CD4-positive, alpha-beta memory T cell (primary cell): Measurements from ENCODE around the gene SHC2. TPM values are rescaled to one million over a fixed set of nuclear protein-coding genes. Genes with fewer than 3 reads are reported as not detected.

ENCODE experiments used
- CTCF ChIA-PET: fragments of 350-600 bp; sonication (Branson Sonifier 250); formaldehyde crosslinking; loops from one replicate; lab custom pipeline; 2021; ENCODE audit warnings: inconsistent platforms; ENCODE audit not compliant: partially characterized antibody; lab: Charles Lee
- POLR2A ChIA-PET: fragments of 350-600 bp; sonication (Branson Sonifier 250); formaldehyde crosslinking; loops from one replicate; lab custom pipeline; 2021; ENCODE audit not compliant: partially characterized antibody; lab: Charles Lee
- DNase-seq, 5 donors: peaks; one replicate each; pipeline versions ENCODE4 v3.0.0 to v3.0.0-alpha.2; 2020 to 2022; ENCODE audit warnings: mixed read lengths in 1 of 5
- H3K27ac ChIP-seq: one replicate; pipeline ENCODE4 v1.7.0; 2013; ENCODE audit warnings: low read depth, low read length
- H3K27me3 ChIP-seq: 2 replicates; pipeline ENCODE4 v1.7.0; 2013; ENCODE audit warnings: mild to moderate bottlenecking, low read length, moderate library complexity; ENCODE audit not compliant: insufficient read depth
- H3K36me3 ChIP-seq: 2 replicates; pipeline ENCODE4 v1.7.0; 2013; ENCODE audit warnings: mild to moderate bottlenecking, low read length, moderate library complexity; ENCODE audit not compliant: insufficient read depth
- H3K4me1 ChIP-seq: 2 replicates; pipeline ENCODE4 v1.7.0; 2013; ENCODE audit warnings: mild to moderate bottlenecking, low read length, moderate library complexity; ENCODE audit not compliant: insufficient read depth
- H3K4me3 ChIP-seq, 2 donors: one replicate each; pipeline ENCODE4 v1.7.0; 2013; ENCODE audit warnings: low read length in 2 of 2, mild to moderate bottlenecking in 1 of 2
- H3K9me3 ChIP-seq, 2 donors: one replicate each; pipeline ENCODE4 v1.7.0; 2013; ENCODE audit warnings: low read length in 2 of 2, control low read depth in 1 of 2; ENCODE audit not compliant: control insufficient read depth in 1 of 2
- H3K27ac Mint-ChIP-seq, 7 donors: one replicate each; pipeline ENCODE4 v1.8.0; 2020 to 2021; ENCODE audit warnings: mixed read lengths in 7 of 7, mild to moderate bottlenecking in 6 of 7, inconsistent platforms in 3 of 7, moderate library complexity in 3 of 7
- H3K27me3 Mint-ChIP-seq, 2 donors: one replicate each; pipeline ENCODE4 v1.8.0; 2020 to 2021; ENCODE audit warnings: mixed read lengths in 2 of 2
- H3K36me3 Mint-ChIP-seq, 2 donors: one replicate each; pipeline ENCODE4 v1.8.0; 2020 to 2021; ENCODE audit warnings: mixed read lengths in 2 of 2, inconsistent platforms in 1 of 2, mild to moderate bottlenecking in 1 of 2
- H3K4me1 Mint-ChIP-seq, 4 donors: one replicate each; pipeline ENCODE4 v1.8.0; 2020 to 2021; ENCODE audit warnings: mixed read lengths in 4 of 4, mild to moderate bottlenecking in 1 of 4
- H3K4me3 Mint-ChIP-seq, 8 donors: one replicate each; pipeline ENCODE4 v1.8.0; 2020 to 2021; ENCODE audit warnings: mixed read lengths in 8 of 8, mild to moderate bottlenecking in 7 of 8, moderate library complexity in 6 of 8, inconsistent platforms in 3 of 8
- H3K9me3 Mint-ChIP-seq, 8 donors: one replicate each; pipeline ENCODE4 v1.8.0; 2020 to 2021; ENCODE audit warnings: mixed read lengths in 8 of 8, mild to moderate bottlenecking in 5 of 8, inconsistent platforms in 3 of 8, moderate library complexity in 1 of 8
- intact Hi-C: fragments of 100-400 bp; cut with micrococcal nuclease; formaldehyde crosslinking; loops from one replicate; pipeline ENCODE4 v1.15.1; 2023
- polyA plus RNA-seq, 2 donors: library from polyadenylated mRNA; unstranded; fragments of 300-500 nt; fragmentation: Illumina TruSeq; gene quantifications; one replicate each; pipeline ENCODE4 v1.2.3, GENCODE V29; 2021
- total RNA-seq, 2 experiments: library from RNA; stranded (reverse); gene quantifications; one replicate each; pipeline ENCODE4 v1.2.3, GENCODE V29; 2021

Gene SHC2
- total and polyA plus RNA-seq, 4 experiments from 2014 or later = 0.55 to 0.64 TPM; not detected in 2

GRCh38 chr19:392375-392970 is 68.4 kb downstream of the SHC2 start:
- Mint-ChIP-seq H3K4me1 (peaks cover 0 to 3% (median under 1%) of the 10 kb centered on the region in 4 donors), H3K36me3 (no peaks in the 10 kb centered on the region), H3K4me3 (no peak overlapping the region), H3K27me3 (peaks cover 4 to 6% of the 10 kb centered on the region in 2 donors), H3K27ac (peak overlapping the region in 2 of 7 donors; percentile 52 to 73), H3K9me3 (peaks cover 0 to 9% (median 4%) of the 10 kb centered on the region in 8 donors)
- Histone ChIP-seq H3K9me3 (no peaks in the 10 kb centered on the region), H3K4me1 (no peaks in the 10 kb centered on the region), H3K27ac (no peak overlapping the region), H3K4me3 (no peak overlapping the region), H3K36me3 (no peaks in the 10 kb centered on the region), H3K27me3 (peaks cover 3% of the 10 kb centered on the region)
- intact Hi-C loops = no loop called here
- no peak for DNase-seq
- ChIA-PET CTCF (no interaction called here), POLR2A (no interaction called here)

- H3K36me3 ChIP-seq = no peaks in the 10 kb centered on the region
- H3K36me3 Mint-ChIP-seq = no peaks in the 10 kb centered on the region
Observed at GRCh38 chr19:391726-392374, 69.0 kb downstream of the SHC2 start.

DNA sequence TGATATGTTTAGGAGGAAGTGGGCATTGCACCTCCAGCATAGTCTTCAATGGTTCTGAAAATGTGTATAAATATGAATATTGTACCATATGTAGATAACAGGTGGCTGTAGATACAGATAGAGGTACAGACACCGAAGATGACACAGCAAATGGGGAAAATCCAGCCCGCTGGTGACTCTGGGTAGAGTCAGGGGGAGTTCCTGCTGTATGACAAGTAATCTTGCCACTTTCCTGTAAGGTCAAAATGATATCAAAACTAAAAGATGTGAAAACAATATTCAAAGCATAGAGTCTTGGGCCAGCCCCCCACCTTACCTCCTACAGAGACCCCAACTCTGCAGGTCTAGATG is 69.7 kb downstream of the SHC2 start:
- Histone ChIP-seq H3K4me3 (no peak overlapping the region), H3K36me3 (no peaks in the 10 kb centered on the region), H3K27me3 (peaks cover 3% of the 10 kb centered on the region), H3K9me3 (no peaks in the 10 kb centered on the region), H3K27ac (no peak overlapping the region), H3K4me1 (no peaks in the 10 kb centered on the region)
- Mint-ChIP-seq H3K9me3 (peaks cover 0 to 9% (median 4%) of the 10 kb centered on the region in 8 donors), H3K36me3 (no peaks in the 10 kb centered on the region), H3K4me1 (peaks cover 0 to 3% (median under 1%) of the 10 kb centered on the region in 4 donors), H3K4me3 (no peak overlapping the region), H3K27ac (no peak overlapping the region), H3K27me3 (peaks cover 6 to 9% of the 10 kb centered on the region in 2 donors)
- ChIA-PET CTCF (no interaction called here), POLR2A (no interaction called here)
- DNase-seq = no peak
- intact Hi-C loops = no loop called here

More at GRCh38 chr19:391726-392374, 69.0 kb downstream of the SHC2 start:
- H3K27me3 ChIP-seq = peaks cover 3% of the 10 kb centered on the region
- H3K4me1 Mint-ChIP-seq = peaks cover 0 to 3% (median under 1%) of the 10 kb centered on the region in 4 donors
- CTCF ChIA-PET = no interaction called here
- no peak overlapping the region for H3K27ac ChIP-seq
- H3K4me3 ChIP-seq = no peak overlapping the region
- peaks cover 0 to 9% (median 4%) of the 10 kb centered on the region in 8 donors for H3K9me3 Mint-ChIP-seq
- H3K4me3 Mint-ChIP-seq = peak overlapping the region in 1 of 8 donors; percentile 31
- intact Hi-C loops = no loop called here
- no peak overlapping the region for H3K27ac Mint-ChIP-seq
- H3K4me1 ChIP-seq = no peaks in the 10 kb centered on the region
- no peaks in the 10 kb centered on the region for H3K9me3 ChIP-seq
- DNase-seq = no peak
- H3K27me3 Mint-ChIP-seq = peaks cover 4 to 8% of the 10 kb centered on the region in 2 donors
- POLR2A ChIA-PET = no interaction called here

DNA sequence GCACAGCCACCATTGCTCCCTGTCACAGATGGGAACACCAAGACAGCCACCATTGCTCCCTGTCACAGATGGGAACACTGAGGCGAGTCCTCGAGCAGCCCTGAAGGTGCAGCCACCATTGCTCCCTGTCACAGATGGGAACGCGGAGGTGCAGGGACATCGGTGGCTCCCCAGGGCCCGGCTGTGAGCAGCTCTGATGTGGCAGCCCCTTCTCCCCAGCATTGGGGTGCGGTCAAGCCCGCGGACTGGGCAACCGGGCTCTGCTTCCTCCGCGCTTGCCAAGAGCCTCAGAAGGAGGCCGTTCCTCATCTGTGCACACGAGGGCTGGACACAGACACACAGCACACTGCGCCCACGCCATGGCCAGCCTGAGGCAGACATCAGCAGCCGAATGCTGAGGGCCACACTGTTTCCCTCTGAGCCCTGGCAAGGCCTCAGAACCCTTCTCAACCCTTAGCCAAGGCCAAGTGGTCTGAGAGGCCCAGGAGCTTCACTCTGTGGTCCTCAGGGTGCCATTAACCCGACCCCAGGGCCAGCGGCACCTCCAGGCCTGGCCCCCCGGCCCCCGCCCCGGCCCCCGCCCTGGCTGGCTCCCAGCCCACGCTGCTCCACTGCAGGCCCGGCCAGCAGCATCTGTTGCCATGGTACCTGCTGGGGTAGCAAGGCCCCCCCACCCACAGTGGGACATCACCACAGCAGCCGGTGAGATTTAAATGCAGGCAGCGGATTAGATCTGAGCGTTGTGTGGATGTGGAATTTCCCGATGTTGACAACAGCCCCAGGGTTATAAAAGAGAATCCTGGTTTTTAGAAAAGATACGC is 70.2 kb downstream of the SHC2 start:
- no peak for DNase-seq
- intact Hi-C loops = no loop called here
- H3K9me3 Mint-ChIP-seq = peaks cover 0 to 7% (median 3%) of the 10 kb centered on the region in 8 donors

DNA sequence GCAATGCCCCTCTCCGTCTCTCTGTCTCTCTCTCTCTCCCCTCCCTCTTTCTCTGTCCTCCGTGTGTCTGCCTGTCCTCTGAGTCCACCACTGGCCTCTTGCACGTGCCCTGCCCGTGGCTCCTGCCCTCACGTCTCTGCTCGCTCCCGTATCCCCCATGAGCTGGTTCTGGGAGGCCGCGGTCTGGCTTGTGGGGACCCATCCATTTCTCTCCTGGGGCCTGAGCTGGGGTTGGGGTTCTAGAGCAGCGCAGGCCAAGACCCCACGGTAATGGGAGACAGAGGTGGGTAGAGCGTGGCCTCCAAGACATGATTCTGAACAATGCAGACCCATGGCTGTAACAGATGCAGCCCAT is 70.9 kb downstream of the SHC2 start:
- H3K27ac Mint-ChIP-seq = no peak overlapping the region
- no peaks in the 10 kb centered on the region for H3K36me3 ChIP-seq
- ChIA-PET CTCF (no interaction called here), POLR2A (no interaction called here)
- intact Hi-C loops = no loop called here
- H3K4me3 ChIP-seq = no peak overlapping the region
- H3K4me1 Mint-ChIP-seq = peaks cover 0 to 3% (median 0%) of the 10 kb centered on the region in 4 donors
- H3K4me1 ChIP-seq = no peaks in the 10 kb centered on the region
- H3K4me3 Mint-ChIP-seq = no peak overlapping the region
- H3K27me3 ChIP-seq = peaks cover 3% of the 10 kb centered on the region
- H3K36me3 Mint-ChIP-seq = no peaks in the 10 kb centered on the region
- H3K9me3 ChIP-seq = no peaks in the 10 kb centered on the region
- no peak overlapping the region for H3K27ac ChIP-seq
- H3K9me3 Mint-ChIP-seq = peaks cover 0 to 4% (median 2%) of the 10 kb centered on the region in 8 donors
- peaks cover 17 to 20% of the 10 kb centered on the region in 2 donors for H3K27me3 Mint-ChIP-seq
- no peak for DNase-seq

More for the DNA sequence above, 70.2 kb downstream of the SHC2 start:
- Histone ChIP-seq H3K9me3 (no peaks in the 10 kb centered on the region), H3K36me3 (no peaks in the 10 kb centered on the region), H3K27ac (no peak overlapping the region), H3K4me3 (no peak overlapping the region), H3K27me3 (peaks cover 3% of the 10 kb centered on the region), H3K4me1 (no peaks in the 10 kb centered on the region)
- Mint-ChIP-seq H3K36me3 (no peaks in the 10 kb centered on the region), H3K4me3 (no peak overlapping the region), H3K4me1 (peaks cover 0 to 3% (median 0%) of the 10 kb centered on the region in 4 donors), H3K27me3 (peaks cover 12 to 14% of the 10 kb centered on the region in 2 donors), H3K27ac (no peak overlapping the region)
- CTCF ChIA-PET = no interaction called here
- POLR2A ChIA-PET = no interaction called here

- peaks cover 20 to 22% of the 10 kb centered on the region in 2 donors for H3K27me3 Mint-ChIP-seq
Observed at GRCh38 chr19:389255-389934, 71.4 kb downstream of the SHC2 start.

DNA sequence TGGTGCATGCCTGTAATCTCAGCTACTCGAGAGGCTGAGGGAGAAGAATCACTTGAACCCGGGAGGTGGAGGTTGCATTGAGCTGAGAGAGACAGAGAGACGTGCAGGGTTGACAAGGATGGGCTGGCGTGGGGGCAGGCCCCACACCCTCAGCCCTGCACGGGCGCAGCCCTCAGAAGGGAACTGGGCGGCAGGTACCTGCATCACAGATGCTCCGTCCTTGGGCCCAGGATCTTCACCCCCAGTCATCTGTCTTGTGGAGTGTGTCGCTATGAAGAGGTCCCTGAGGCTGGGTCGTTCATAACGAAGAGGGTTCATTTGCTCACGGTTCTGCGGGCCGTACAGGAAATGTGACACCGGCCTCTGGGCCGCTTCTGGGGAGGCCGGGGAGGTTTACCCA is 72.1 kb downstream of the SHC2 start:
- no peak for DNase-seq
- Mint-ChIP-seq H3K27me3 (peaks cover 22 to 27% of the 10 kb centered on the region in 2 donors), H3K9me3 (peaks cover 0 to 4% (median 0%) of the 10 kb centered on the region in 8 donors), H3K4me3 (no peak overlapping the region), H3K4me1 (peaks cover 0 to 9% (median 2%) of the 10 kb centered on the region in 4 donors), H3K36me3 (no peaks in the 10 kb centered on the region), H3K27ac (no peak overlapping the region)
- Histone ChIP-seq H3K4me1 (no peaks in the 10 kb centered on the region), H3K27ac (no peak overlapping the region), H3K4me3 (no peak overlapping the region), H3K36me3 (no peaks in the 10 kb centered on the region), H3K9me3 (no peaks in the 10 kb centered on the region), H3K27me3 (peaks cover 3% of the 10 kb centered on the region)
- ChIA-PET CTCF (no interaction called here), POLR2A (no interaction called here)
- intact Hi-C loops = no loop called here

More at GRCh38 chr19:389255-389934, 71.4 kb downstream of the SHC2 start:
- Histone ChIP-seq H3K36me3 (no peaks in the 10 kb centered on the region), H3K4me3 (no peak overlapping the region), H3K27ac (no peak overlapping the region), H3K9me3 (no peaks in the 10 kb centered on the region), H3K27me3 (peaks cover 3% of the 10 kb centered on the region), H3K4me1 (no peaks in the 10 kb centered on the region)
- Mint-ChIP-seq H3K9me3 (peaks cover 0 to 4% (median 2%) of the 10 kb centered on the region in 8 donors), H3K27ac (no peak overlapping the region), H3K36me3 (no peaks in the 10 kb centered on the region), H3K4me3 (no peak overlapping the region), H3K4me1 (peaks cover 0 to 3% (median 1%) of the 10 kb centered on the region in 4 donors)
- ChIA-PET POLR2A (no interaction called here), CTCF (no interaction called here)
- no peak for DNase-seq
- intact Hi-C loops = no loop called here
